Peyer's patch (tissue), 4 donors: Measurements from ENCODE around the gene BTBD17. TPM values are rescaled to one million over a fixed set of nuclear protein-coding genes. Genes with fewer than 3 reads are reported as not detected.

ENCODE experiments used
- DNase-seq, 3 donors: peaks; one replicate each; pipeline ENCODE4 v3.0.0-alpha.2; 2017 to 2019
- H3K27ac ChIP-seq, 4 donors: fragments of 200-600 bp; sonication (generic); one replicate each; pipeline ENCODE4 v1.5.1; 2016 to 2019
- H3K27me3 ChIP-seq, 2 donors: fragments of 200-600 bp; sonication (generic); one replicate each; pipeline ENCODE4 v1.5.1; 2019
- H3K36me3 ChIP-seq, 3 donors: fragments of 200-600 bp; sonication (generic); one replicate each; pipeline ENCODE4 v1.5.1; 2016 to 2019
- H3K4me1 ChIP-seq, 4 donors: fragments of 200-600 bp; sonication (generic); one replicate each; pipeline ENCODE4 v1.5.1; 2016 to 2019
- H3K4me3 ChIP-seq, 4 donors: fragments of 200-600 bp; sonication (generic); 1 replicate in 3 of 4; 2 replicates in 1 of 4; pipeline ENCODE4 v1.5.1; 2016 to 2019; ENCODE audit warnings: mild to moderate bottlenecking in 1 of 4
- H3K9me3 ChIP-seq, 4 donors: fragments of 200-600 bp; sonication (generic); one replicate each; pipeline ENCODE4 v1.5.1; 2016 to 2019; ENCODE audit warnings: mild to moderate bottlenecking in 1 of 4
- POLR2A ChIP-seq, 2 donors: fragments of 450-650 bp; IDR thresholded peaks; one replicate each; pipeline ENCODE4 v1.5.1; 2017; ENCODE audit warnings: antibody characterized with exemption in 2 of 2, mild to moderate bottlenecking in 2 of 2, moderate library complexity in 2 of 2
- total RNA-seq, 4 donors: library from RNA; depleted of rRNA; stranded (reverse); fragments of >200 nt; gene quantifications; one replicate each; pipeline ENCODE4 v1.1.0, GENCODE V29; 2016
- TF ChIP-seq, protein P1 (sequence below), 6 experiments: fragments of 450-650 bp in 4 of 6; fragments of 200-600 bp in 2 of 6; sonication (generic) in 1 of 6; IDR thresholded peaks; one replicate each; pipeline ENCODE4 v1.5.1; 2017 to 2019; ENCODE audit warnings: antibody characterized with exemption in 6 of 6, mild to moderate bottlenecking in 3 of 6, moderate library complexity in 1 of 6

BTBD17 gene
- total RNA-seq, 4 donors from 2014 or later = not detected

DNA sequence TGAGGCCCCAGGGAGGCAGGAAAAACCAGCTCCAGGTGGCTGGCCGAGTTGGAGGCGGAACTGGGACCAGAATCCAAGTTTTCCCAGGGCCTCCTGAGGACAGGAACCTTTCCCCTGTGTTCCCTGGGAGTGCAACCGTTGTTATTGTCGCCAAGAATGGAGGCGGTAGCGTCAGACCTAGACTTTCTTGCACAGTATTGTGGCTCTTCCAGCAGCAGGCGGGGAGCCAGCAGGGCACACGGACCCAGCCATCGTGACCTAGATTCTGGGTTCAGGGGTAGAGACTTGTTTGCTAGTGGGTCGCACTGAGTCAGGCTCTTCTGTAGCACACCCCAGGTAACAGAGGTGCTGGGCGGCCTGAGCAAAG, 36.3 kb downstream of the BTBD17 start:
- Histone ChIP-seq H3K4me3 (peak overlapping the region in 3 of 4 donors; percentile 32 to 52 (median 47)), H3K27ac (no peak overlapping the region), H3K27me3 (no peaks in the 10 kb centered on the region), H3K36me3 (no peaks in the 10 kb centered on the region), H3K9me3 (no peaks in the 10 kb centered on the region), H3K4me1 (peaks cover 0 to 14% (median 4%) of the 10 kb centered on the region in 4 donors)
- TF ChIP-seq, protein P1, sequence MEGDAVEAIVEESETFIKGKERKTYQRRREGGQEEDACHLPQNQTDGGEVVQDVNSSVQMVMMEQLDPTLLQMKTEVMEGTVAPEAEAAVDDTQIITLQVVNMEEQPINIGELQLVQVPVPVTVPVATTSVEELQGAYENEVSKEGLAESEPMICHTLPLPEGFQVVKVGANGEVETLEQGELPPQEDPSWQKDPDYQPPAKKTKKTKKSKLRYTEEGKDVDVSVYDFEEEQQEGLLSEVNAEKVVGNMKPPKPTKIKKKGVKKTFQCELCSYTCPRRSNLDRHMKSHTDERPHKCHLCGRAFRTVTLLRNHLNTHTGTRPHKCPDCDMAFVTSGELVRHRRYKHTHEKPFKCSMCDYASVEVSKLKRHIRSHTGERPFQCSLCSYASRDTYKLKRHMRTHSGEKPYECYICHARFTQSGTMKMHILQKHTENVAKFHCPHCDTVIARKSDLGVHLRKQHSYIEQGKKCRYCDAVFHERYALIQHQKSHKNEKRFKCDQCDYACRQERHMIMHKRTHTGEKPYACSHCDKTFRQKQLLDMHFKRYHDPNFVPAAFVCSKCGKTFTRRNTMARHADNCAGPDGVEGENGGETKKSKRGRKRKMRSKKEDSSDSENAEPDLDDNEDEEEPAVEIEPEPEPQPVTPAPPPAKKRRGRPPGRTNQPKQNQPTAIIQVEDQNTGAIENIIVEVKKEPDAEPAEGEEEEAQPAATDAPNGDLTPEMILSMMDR (IDR thresholded peaks at IDR 0.05) = no peak
- no peak for TF ChIP-seq POLR2A (IDR thresholded peaks at IDR 0.05)
- DNase-seq = no peak

DNA sequence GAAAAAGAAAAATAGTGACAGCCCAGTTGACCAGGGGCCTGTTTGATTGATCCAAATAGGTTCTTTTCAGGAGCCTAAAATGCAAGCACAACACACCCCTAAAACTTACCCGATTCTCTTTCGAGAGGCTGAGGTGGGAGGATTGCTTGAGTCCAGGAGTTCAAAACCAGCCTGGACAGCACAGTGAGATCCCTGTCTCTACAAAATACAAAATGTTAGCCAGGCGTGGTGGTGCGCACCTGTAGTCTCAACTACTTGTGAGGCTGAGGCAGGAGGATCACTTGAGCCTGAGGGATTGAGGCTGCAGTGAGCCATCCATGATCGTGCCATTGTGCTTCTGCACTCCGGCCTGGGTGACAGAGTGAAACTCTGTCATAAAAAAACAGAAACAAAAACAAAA, 37.1 kb downstream of the BTBD17 start:
- H3K36me3 ChIP-seq = no peaks in the 10 kb centered on the region
- H3K27ac ChIP-seq = no peak overlapping the region
- no peaks in the 10 kb centered on the region for H3K9me3 ChIP-seq
- no peak overlapping the region for H3K4me3 ChIP-seq
- DNase-seq = no peak
- TF ChIP-seq POLR2A (IDR thresholded peaks at IDR 0.05) = no peak
- TF ChIP-seq, protein P1 (IDR thresholded peaks at IDR 0.05) = no peak
- no peaks in the 10 kb centered on the region for H3K27me3 ChIP-seq
- H3K4me1 ChIP-seq = peaks cover 0 to 14% (median 4%) of the 10 kb centered on the region in 4 donors

DNA sequence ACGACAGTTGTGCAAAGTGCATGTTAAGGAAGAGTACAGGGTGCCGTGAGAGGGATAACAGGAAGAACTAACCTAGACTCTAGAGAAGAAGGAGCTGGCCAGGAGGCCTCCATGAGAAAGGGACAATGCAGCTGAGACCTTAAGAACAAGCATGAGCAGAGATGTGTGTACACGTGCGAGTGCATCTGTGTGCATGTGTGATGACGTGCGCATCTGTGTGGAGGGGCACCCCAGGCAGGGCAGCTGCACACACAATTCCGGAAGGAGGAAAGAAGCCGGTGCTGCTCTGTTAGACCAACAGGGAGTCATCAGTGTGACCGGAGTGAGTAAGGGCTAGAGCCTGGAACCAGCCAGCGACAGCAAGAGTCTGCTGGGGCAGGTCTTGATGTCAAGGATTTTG, 43.3 kb downstream of the BTBD17 start:
- H3K4me1 ChIP-seq = no peaks in the 10 kb centered on the region
- no peak for DNase-seq
- no peak overlapping the region for H3K27ac ChIP-seq
- no peak for TF ChIP-seq POLR2A (IDR thresholded peaks at IDR 0.05)
- TF ChIP-seq, protein P1 (IDR thresholded peaks at IDR 0.05) = no peak
- H3K36me3 ChIP-seq = no peaks in the 10 kb centered on the region
- no peaks in the 10 kb centered on the region for H3K9me3 ChIP-seq
- H3K27me3 ChIP-seq = no peaks in the 10 kb centered on the region
- no peak overlapping the region for H3K4me3 ChIP-seq

DNA sequence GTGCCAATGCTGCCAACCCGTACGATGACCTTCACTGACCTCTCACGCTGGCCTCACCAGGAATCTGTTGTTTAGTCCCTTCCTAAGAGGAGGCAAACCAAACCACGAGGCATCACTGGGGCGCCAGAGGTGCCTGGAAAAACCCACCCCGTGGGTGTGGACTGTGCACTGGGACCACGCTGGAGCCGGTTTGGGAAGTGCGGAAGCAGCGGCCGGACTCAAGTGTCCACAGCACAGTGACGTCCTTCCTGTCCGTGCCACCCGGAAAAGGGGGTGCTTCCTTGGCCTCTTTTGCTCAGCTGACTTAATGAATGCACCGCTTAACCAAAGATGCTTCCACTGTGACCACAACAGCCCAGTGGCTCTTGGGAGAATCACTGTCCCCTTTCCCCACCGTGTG, 44.6 kb downstream of the BTBD17 start:
- DNase-seq = no peak
- Histone ChIP-seq H3K27ac (no peak overlapping the region), H3K27me3 (no peaks in the 10 kb centered on the region), H3K9me3 (peaks cover 0 to 3% (median 0%) of the 10 kb centered on the region in 4 donors), H3K36me3 (no peaks in the 10 kb centered on the region), H3K4me3 (no peak overlapping the region), H3K4me1 (no peaks in the 10 kb centered on the region)
- TF ChIP-seq, protein P1 (IDR thresholded peaks at IDR 0.05) = no peak
- no peak for TF ChIP-seq POLR2A (IDR thresholded peaks at IDR 0.05)

DNA sequence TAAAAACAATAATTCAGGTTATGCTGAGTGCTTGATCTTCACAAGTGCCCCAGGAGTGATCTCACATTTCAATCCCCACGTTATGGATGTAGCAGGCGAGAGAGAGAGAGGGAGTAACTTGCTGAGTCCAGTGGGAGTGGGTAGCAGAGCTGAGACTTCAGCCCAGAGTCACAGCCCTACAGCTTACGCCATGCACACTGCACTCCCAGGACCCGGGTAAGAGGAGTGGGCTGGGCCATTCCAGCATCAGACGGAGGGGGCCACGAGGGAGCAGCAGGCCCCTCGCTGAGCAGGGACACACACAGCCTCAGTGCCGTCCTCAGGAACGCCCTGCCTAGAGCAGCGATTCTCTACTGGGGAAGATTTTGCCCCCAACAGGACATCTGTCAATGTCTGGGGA, 45.4 kb downstream of the BTBD17 start:
- Histone ChIP-seq H3K27ac (no peak overlapping the region), H3K4me3 (no peak overlapping the region), H3K4me1 (no peaks in the 10 kb centered on the region), H3K9me3 (peaks cover 0 to 3% (median 0%) of the 10 kb centered on the region in 4 donors), H3K36me3 (no peaks in the 10 kb centered on the region), H3K27me3 (no peaks in the 10 kb centered on the region)
- no peak for DNase-seq
- TF ChIP-seq, protein P1 (IDR thresholded peaks at IDR 0.05) = no peak
- TF ChIP-seq POLR2A (IDR thresholded peaks at IDR 0.05) = no peak

DNA sequence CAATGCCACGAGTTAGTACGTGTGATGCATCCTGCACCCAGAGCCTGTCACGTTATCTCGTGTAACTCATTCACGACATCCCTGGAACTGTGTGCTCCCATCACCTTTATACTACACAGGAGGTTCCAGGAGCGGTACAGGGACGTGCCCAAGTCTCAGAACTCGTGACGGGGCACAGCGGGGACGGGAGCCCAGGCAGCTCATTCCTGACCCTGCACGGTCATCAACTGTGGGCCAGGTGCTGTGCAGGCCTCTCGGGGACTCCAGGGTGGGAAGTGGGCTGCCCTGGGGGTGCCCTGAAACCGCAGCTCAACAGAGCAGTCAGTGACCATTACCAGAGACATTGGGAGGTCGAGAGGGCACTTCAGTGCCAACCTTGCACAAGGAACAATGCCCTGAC, 46.8 kb downstream of the BTBD17 start:
- no peaks in the 10 kb centered on the region for H3K27me3 ChIP-seq
- no peak overlapping the region for H3K4me3 ChIP-seq
- TF ChIP-seq POLR2A (IDR thresholded peaks at IDR 0.05) = no peak
- TF ChIP-seq, protein P1 (IDR thresholded peaks at IDR 0.05) = no peak
- H3K27ac ChIP-seq = no peak overlapping the region
- no peaks in the 10 kb centered on the region for H3K36me3 ChIP-seq
- peaks cover 0 to 3% (median 0%) of the 10 kb centered on the region in 4 donors for H3K9me3 ChIP-seq
- no peaks in the 10 kb centered on the region for H3K4me1 ChIP-seq
- no peak for DNase-seq
